Mesendoderm (in vitro differentiated cells): ENCODE measurements around the gene MPPED1.

Experiments
- DNase-seq: peaks from one replicate; pipeline ENCODE4 v3.0.0; 2013
- H2AK5ac ChIP-seq: 2 replicates; pipeline ENCODE4 v1.6.1; 2013; ENCODE audit warnings: low read length, inconsistent platforms
- H2BK120ac ChIP-seq: 2 replicates; pipeline ENCODE4 v1.6.1; 2013; ENCODE audit warnings: low read depth, mild to moderate bottlenecking, low read length, moderate library complexity, mixed read lengths
- H2BK15ac ChIP-seq: replicated peaks from 2 replicates; pipeline ENCODE4 v1.6.1; 2013; ENCODE audit warnings: low read depth, mild to moderate bottlenecking, moderate library complexity
- H2BK5ac ChIP-seq: 2 replicates; pipeline ENCODE4 v1.6.1; 2013; ENCODE audit warnings: low read length, inconsistent platforms
- H3K18ac ChIP-seq: 2 replicates; pipeline ENCODE4 v1.6.1; 2013; ENCODE audit warnings: mild to moderate bottlenecking, low read length, mixed read lengths
- H3K23ac ChIP-seq: one replicate; pipeline ENCODE4 v1.6.1; 2013; ENCODE audit warnings: low read length
- H3K27ac ChIP-seq: 2 replicates; pipeline ENCODE4 v1.5.1; 2013; ENCODE audit warnings: low read depth, mild to moderate bottlenecking, inconsistent platforms, low read length, moderate library complexity
- H3K27me3 ChIP-seq: 2 replicates; pipeline ENCODE4 v1.6.1; 2013; ENCODE audit warnings: low read length, control low read depth, mild to moderate bottlenecking, inconsistent platforms; ENCODE audit not compliant: insufficient read depth, poor library complexity
- H3K36me3 ChIP-seq: 2 replicates; pipeline ENCODE4 v1.6.1; 2013; ENCODE audit warnings: low read length, inconsistent platforms; ENCODE audit not compliant: control insufficient read depth, insufficient read depth
- H3K4ac ChIP-seq: one replicate; pipeline ENCODE4 v1.6.1; 2013; ENCODE audit warnings: low read depth, mild to moderate bottlenecking, low read length, moderate library complexity
- H3K4me1 ChIP-seq: 2 replicates; pipeline ENCODE4 v1.6.1; 2013; ENCODE audit warnings: low read depth, low read length, inconsistent platforms; ENCODE audit not compliant: control insufficient read depth
- H3K4me2 ChIP-seq: 2 replicates; pipeline ENCODE4 v1.6.1; 2013; ENCODE audit warnings: low read length
- H3K4me3 ChIP-seq: 2 replicates; pipeline ENCODE4 v1.5.1; 2013; ENCODE audit warnings: mild to moderate bottlenecking, low read length
- H3K56ac ChIP-seq: one replicate; pipeline ENCODE4 v1.6.1; 2013; ENCODE audit warnings: low read length
- H3K79me1 ChIP-seq: 2 replicates; pipeline ENCODE4 v1.6.1; 2013; ENCODE audit warnings: low read length, inconsistent platforms
- H3K79me2 ChIP-seq: 2 replicates; pipeline ENCODE4 v1.6.1; 2013; ENCODE audit warnings: mild to moderate bottlenecking, low read length; ENCODE audit not compliant: control insufficient read depth, insufficient read depth
- H3K9ac ChIP-seq: 2 replicates; pipeline ENCODE4 v1.6.1; 2013; ENCODE audit warnings: low read length, inconsistent platforms
- H4K5ac ChIP-seq: one replicate; pipeline ENCODE4 v1.6.1; 2013; ENCODE audit warnings: low read length
- H4K8ac ChIP-seq: one replicate; pipeline ENCODE4 v1.6.1; 2013; ENCODE audit warnings: low read depth, mild to moderate bottlenecking, control low read depth, low read length, moderate library complexity
- WGBS: extraction: QIAGEN DNeasy Blood & Tissue Kit; methylation state at CpG from one replicate; pipeline ENCODE4 v1.1.7; 2013; ENCODE audit warnings: low lambda C conversion rate, missing lambda C conversion rate; ENCODE audit not compliant: insufficient coverage; ENCODE audit errors: extremely low coverage; 5-methylcytosine and 5-hydroxymethylcytosine counted together

Gene MPPED1

DNA sequence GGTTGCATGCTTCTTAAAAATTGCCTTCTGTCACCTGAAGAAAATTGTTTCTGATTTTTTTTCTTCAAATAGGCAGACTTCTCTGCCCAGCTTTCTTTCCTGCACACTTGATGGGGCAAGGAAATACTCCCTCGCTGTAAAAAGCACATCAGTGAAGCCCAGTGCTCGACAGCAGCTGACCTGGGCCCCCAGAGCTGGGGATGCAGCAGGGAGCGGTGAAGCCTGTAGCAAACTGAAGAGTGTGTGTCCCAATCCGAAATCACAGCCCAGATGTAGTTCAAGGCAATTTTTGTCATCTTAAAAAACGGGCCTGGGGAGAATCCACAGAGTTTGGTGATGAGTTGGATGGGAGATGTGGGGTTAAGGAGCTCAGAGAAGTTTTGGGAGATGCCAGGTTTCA lies 27.0 kb upstream of the MPPED1 start:
- Histone ChIP-seq H3K79me2 (no peaks in the 10 kb centered on the region), H3K27me3 (no peaks in the 10 kb centered on the region), H3K36me3 (no peaks in the 10 kb centered on the region), H2BK120ac (no peak overlapping the region), H3K9ac (no peak overlapping the region), H3K4ac (no peak overlapping the region), H2BK5ac (no peak overlapping the region), H4K8ac (no peak overlapping the region), H2AK5ac (no peak overlapping the region), H3K56ac (no peak overlapping the region), H3K18ac (no peak overlapping the region), H3K27ac (no peak overlapping the region), H3K4me2 (no peak overlapping the region), H3K4me3 (no peak overlapping the region), H2BK15ac (no peak overlapping the region), H3K23ac (no peak overlapping the region), H3K4me1 (no peaks in the 10 kb centered on the region), H4K5ac (no peak overlapping the region), H3K79me1 (no peaks in the 10 kb centered on the region)
- no CpG with 5 or more reads among the region's 5 CpGs for WGBS
- no peak for DNase-seq

GRCh38 chr22:43385770-43386641 lies 25.8 kb upstream of the MPPED1 start:
- Histone ChIP-seq H2AK5ac (no peak overlapping the region), H3K4me2 (no peak overlapping the region), H4K5ac (no peak overlapping the region), H3K9ac (no peak overlapping the region), H3K27me3 (no peaks in the 10 kb centered on the region), H3K27ac (no peak overlapping the region), H3K79me1 (no peaks in the 10 kb centered on the region), H3K4me1 (no peaks in the 10 kb centered on the region), H3K18ac (no peak overlapping the region), H2BK120ac (no peak overlapping the region), H3K36me3 (no peaks in the 10 kb centered on the region), H2BK15ac (no peak overlapping the region), H3K4ac (no peak overlapping the region), H3K23ac (no peak overlapping the region), H2BK5ac (no peak overlapping the region), H4K8ac (no peak overlapping the region), H3K79me2 (no peaks in the 10 kb centered on the region), H3K56ac (no peak overlapping the region), H3K4me3 (no peak overlapping the region)
- WGBS: no CpG with 5 or more reads among the region's 20 CpGs
- peak; percentile 78 for DNase-seq

- no peak overlapping the region for H3K27ac ChIP-seq
- H4K8ac ChIP-seq: no peak overlapping the region
- H4K5ac ChIP-seq: no peak overlapping the region
- no peak overlapping the region for H2AK5ac ChIP-seq
- H3K4me3 ChIP-seq: no peak overlapping the region
- no peak overlapping the region for H3K9ac ChIP-seq
- H3K18ac ChIP-seq: no peak overlapping the region
- H3K56ac ChIP-seq: no peak overlapping the region
- no peak overlapping the region for H2BK15ac ChIP-seq
- H3K79me2 ChIP-seq: no peaks in the 10 kb centered on the region
- H3K79me1 ChIP-seq: no peaks in the 10 kb centered on the region
- no peak overlapping the region for H2BK5ac ChIP-seq
- DNase-seq: no peak
- no peak overlapping the region for H3K4ac ChIP-seq
- no CpG with 5 or more reads among the region's 7 CpGs for WGBS
- H3K27me3 ChIP-seq: no peaks in the 10 kb centered on the region
- H3K23ac ChIP-seq: no peak overlapping the region
- H3K4me1 ChIP-seq: no peaks in the 10 kb centered on the region
- no peak overlapping the region for H2BK120ac ChIP-seq
- H3K36me3 ChIP-seq: no peaks in the 10 kb centered on the region
- H3K4me2 ChIP-seq: no peak overlapping the region
Observed at GRCh38 chr22:43387815-43388214, 24.0 kb upstream of the MPPED1 start.

- Histone ChIP-seq H2BK15ac (no peak overlapping the region), H3K27ac (no peak overlapping the region), H3K4me1 (no peaks in the 10 kb centered on the region), H3K36me3 (no peaks in the 10 kb centered on the region), H3K18ac (no peak overlapping the region), H2BK5ac (no peak overlapping the region), H3K27me3 (no peaks in the 10 kb centered on the region), H4K8ac (no peak overlapping the region), H3K4me3 (no peak overlapping the region), H3K56ac (no peak overlapping the region), H3K23ac (no peak overlapping the region), H2AK5ac (no peak overlapping the region), H3K79me1 (no peaks in the 10 kb centered on the region), H3K79me2 (no peaks in the 10 kb centered on the region), H2BK120ac (no peak overlapping the region), H4K5ac (no peak overlapping the region), H3K4me2 (no peak overlapping the region), H3K4ac (no peak overlapping the region), H3K9ac (no peak overlapping the region)
- WGBS: no CpG with 5 or more reads among the region's 17 CpGs
- DNase-seq: peak; percentile 71
Observed at GRCh38 chr22:43388420-43388851, 23.4 kb upstream of the MPPED1 start.

DNA sequence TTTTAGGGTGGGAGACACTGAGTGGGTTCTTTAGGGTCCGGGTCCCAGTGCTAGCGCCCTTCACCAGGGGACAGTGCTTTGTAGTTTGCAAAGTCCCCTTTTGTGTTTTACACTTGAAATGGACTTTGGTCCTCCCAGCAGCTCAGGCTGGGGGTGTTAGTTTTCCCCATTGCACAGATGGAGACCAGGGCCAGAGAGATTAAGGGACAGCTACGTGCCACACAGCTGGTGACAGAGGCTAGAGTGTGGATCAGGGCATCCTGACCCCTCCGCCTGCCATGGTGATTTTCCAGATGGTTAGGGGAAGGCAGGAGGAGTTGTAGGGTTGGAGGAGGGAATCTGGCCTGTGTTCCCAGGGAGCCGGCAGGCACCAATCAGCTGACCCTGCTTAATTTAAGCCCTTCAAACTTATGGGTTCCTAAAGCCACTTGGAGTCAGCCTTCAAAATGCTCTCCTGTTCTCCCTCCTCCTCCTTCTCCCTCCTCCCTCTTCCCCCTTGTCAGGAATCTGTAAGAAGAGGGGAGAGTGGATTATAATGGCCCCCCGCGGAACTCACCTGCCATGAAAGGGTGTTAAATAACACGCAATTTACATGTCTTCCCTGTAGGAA lies 22.5 kb upstream of the MPPED1 start:
- Histone ChIP-seq H3K27ac (no peak overlapping the region), H3K56ac (no peak overlapping the region)
- no CpG with 5 or more reads among the region's 8 CpGs for WGBS

More for the DNA sequence above, 22.5 kb upstream of the MPPED1 start:
- no peak overlapping the region for H4K8ac ChIP-seq
- no peak overlapping the region for H2AK5ac ChIP-seq
- no peak overlapping the region for H3K4me2 ChIP-seq
- no peak overlapping the region for H2BK120ac ChIP-seq
- no peaks in the 10 kb centered on the region for H3K27me3 ChIP-seq
- H3K23ac ChIP-seq: no peak overlapping the region
- H4K5ac ChIP-seq: no peak overlapping the region
- H2BK15ac ChIP-seq: no peak overlapping the region
- no peak overlapping the region for H3K9ac ChIP-seq
- H3K79me1 ChIP-seq: no peaks in the 10 kb centered on the region
- DNase-seq: no peak
- H3K36me3 ChIP-seq: no peaks in the 10 kb centered on the region
- H3K79me2 ChIP-seq: no peaks in the 10 kb centered on the region
- H3K4ac ChIP-seq: no peak overlapping the region
- H3K4me3 ChIP-seq: no peak overlapping the region
- H3K4me1 ChIP-seq: no peaks in the 10 kb centered on the region
- no peak overlapping the region for H3K18ac ChIP-seq
- no peak overlapping the region for H2BK5ac ChIP-seq
